K562 (cell line): ENCODE data around the gene TMEM87B. TPM values are rescaled to one million over a fixed set of nuclear protein-coding genes. Genes with fewer than 3 reads are reported as not detected.
A peak's percentile ranks its signal among the peaks of the same experiment; 100 is the strongest.

Source experiments
- ATF3 ChIP-seq, 2 experiments: fragments of 450-650 bp in 1 of 2; sonication (generic) in 1 of 2; formaldehyde crosslinking in 1 of 2; IDR thresholded peaks in 1 of 2; conservative IDR thresholded peaks in 1 of 2; 2 replicates each; pipeline versions ENCODE4 v1.6.1 to v1.8.1; 2016 to 2023; ENCODE audit warnings: mild to moderate bottlenecking in 2 of 2, moderate library complexity in 2 of 2, inconsistent platforms in 1 of 2, missing genetic modification reagents in 1 of 2
- C11orf30 ChIP-seq: fragments of 450-650 bp; IDR thresholded peaks from 2 replicates; pipeline ENCODE4 v1.6.1; 2016; ENCODE audit warnings: low read depth, mild to moderate bottlenecking
- ETV1 ChIP-seq: fragments of 450-650 bp; conservative IDR thresholded peaks from 2 replicates; pipeline ENCODE4 v1.6.1; 2016; ENCODE audit warnings: missing genetic modification characterization, control low read depth, low read depth, missing compliant biosample characterization
- ETV5 ChIP-seq: sonication (generic); formaldehyde crosslinking; IDR thresholded peaks from 2 replicates; pipeline ENCODE4 v1.4.0; 2020; ENCODE audit warnings: low read depth, mild to moderate bottlenecking, missing genetic modification reagents
- GTF2B ChIP-seq: IDR thresholded peaks from 2 replicates; pipeline ENCODE4 v1.6.1; 2011; ENCODE audit not compliant: insufficient read length; ENCODE audit errors: extremely low read depth
- JUND ChIP-seq, 2 experiments: IDR thresholded peaks; 2 replicates in 1 of 2; 3 replicates in 1 of 2; pipeline ENCODE4 v1.6.1; 2011; ENCODE audit warnings: borderline replicate concordance in 2 of 2, low read depth in 2 of 2, low read length in 2 of 2, improper control_type of control experiment in 1 of 2, missing biosample characterization in 1 of 2, missing genetic modification characterization in 1 of 2, missing genetic modification reagents in 1 of 2
- KDM1A ChIP-seq, 2 experiments: fragments of 450-650 bp; IDR thresholded peaks; 2 replicates each; pipeline ENCODE4 v1.6.1; 2016; ENCODE audit warnings: mild to moderate bottlenecking in 2 of 2
- KDM5B ChIP-seq: fragments of 200-600 bp; sonication (generic); IDR thresholded peaks from 2 replicates; pipeline ENCODE4 v1.6.1; 2012; ENCODE audit warnings: low read depth, mild to moderate bottlenecking, moderate library complexity, low read length, control low read depth, inconsistent platforms; ENCODE audit not compliant: insufficient replicate concordance
- MYNN ChIP-seq, 2 experiments: sonication (generic); formaldehyde crosslinking in 1 of 2; IDR thresholded peaks; 2 replicates each; pipeline versions ENCODE4 v1.5.0 to v1.6.1; 2016 to 2020; ENCODE audit warnings: antibody characterized with exemption in 1 of 2, missing genetic modification reagents in 1 of 2
- NBN ChIP-seq: fragments of 450-650 bp; IDR thresholded peaks from 2 replicates; pipeline ENCODE4 v1.6.1; 2016; ENCODE audit warnings: low read depth, mild to moderate bottlenecking
- NKRF ChIP-seq: fragments of 450-650 bp; IDR thresholded peaks from 2 replicates; pipeline ENCODE4 v1.6.1; 2016; ENCODE audit warnings: borderline replicate concordance
- POLR2G ChIP-seq: fragments of 200-400 bp; formaldehyde crosslinking; IDR thresholded peaks from 2 replicates; pipeline ENCODE4 v1.6.1; 2017; ENCODE audit warnings: low read depth, mild to moderate bottlenecking, antibody characterized with exemption, low read length, moderate library complexity
- RB1 ChIP-seq: fragments of 450-650 bp; IDR thresholded peaks from 2 replicates; pipeline ENCODE4 v1.6.1; 2017; ENCODE audit warnings: low read depth, mild to moderate bottlenecking
- RBM15 ChIP-seq: fragments of 200-400 bp; formaldehyde crosslinking; IDR thresholded peaks from 2 replicates; pipeline ENCODE4 v1.6.1; 2018; ENCODE audit warnings: mild to moderate bottlenecking, low read length, moderate library complexity; ENCODE audit not compliant: insufficient read depth
- SMC3 ChIP-seq: conservative IDR thresholded peaks from 2 replicates; pipeline ENCODE4 v1.6.1; 2011; ENCODE audit warnings: low read depth, low read length, improper control_type of control experiment; ENCODE audit not compliant: insufficient read depth
- TEAD2 ChIP-seq: fragments of 450-650 bp; IDR thresholded peaks from 2 replicates; pipeline ENCODE4 v1.6.1; 2016; ENCODE audit warnings: missing genetic modification characterization, control low read depth, missing compliant biosample characterization
- TRIM28 ChIP-seq: fragments of 450-650 bp; IDR thresholded peaks from 2 replicates; pipeline ENCODE4 v1.6.1; 2017
- ZBTB2 ChIP-seq: fragments of 450-650 bp; IDR thresholded peaks from 2 replicates; pipeline ENCODE4 v1.6.1; 2016; ENCODE audit warnings: antibody characterized with exemption
- ZBTB8A ChIP-seq: fragments of 450-650 bp; IDR thresholded peaks from 2 replicates; pipeline ENCODE4 v1.6.1; 2018; ENCODE audit warnings: mild to moderate bottlenecking, moderate library complexity; ENCODE audit not compliant: partially characterized antibody
- ZZZ3 ChIP-seq: fragments of 450-650 bp; IDR thresholded peaks from 2 replicates; pipeline ENCODE4 v1.6.1; 2016; ENCODE audit warnings: antibody characterized with exemption, mild to moderate bottlenecking, moderate library complexity
- polyA plus RNA-seq, 8 experiments: library from polyadenylated mRNA; depleted of rRNA in 4 of 8; stranded (reverse) in 5 of 8; unstranded in 3 of 8; fragments of >200 nt; fragmentation: Nextera tagmentation in 2 of 8; fragmentation: Illumina TruSeq in 1 of 8; extraction: Ambion mirVana in 2 of 8; extraction: Trizol in 1 of 8; gene quantifications; 2 replicates each; pipeline versions ENCODE4 v1.2.1 to v1.2.3, GENCODE V29; 2011 to 2014; ENCODE audit warnings: inconsistent platforms in 1 of 8, missing spikeins in 1 of 8
- total RNA-seq, 7 experiments: library from RNA; depleted of rRNA in 6 of 7; stranded (reverse); fragments of >200 nt in 6 of 7; fragmentation: Illumina TruSeq in 2 of 7; extraction: Trizol in 2 of 7; gene quantifications; 2 replicates each; pipeline versions ENCODE4 v1.2.1 to v1.2.3, GENCODE V29; 2011 to 2021; ENCODE audit warnings: low replicate concordance in 1 of 7

Gene TMEM87B
- total and polyA plus RNA-seq, 9 of the 15 experiments (the other 6 are each of a cell fraction or from before 2014, with no cell fraction given) = 3.7 to 17.1 (median 11.0) TPM

- TF ChIP-seq POLR2G = peak; percentile 41; the same call in 1 of the 2 replicates
- TF ChIP-seq RB1 = no peak
- peak in 1 of 2 experiments; percentile 36; a peak in 1 of 4 replicates for TF ChIP-seq KDM1A (IDR thresholded peaks at IDR 0.05)
- peak; percentile 95 for TF ChIP-seq JUND (IDR thresholded peaks at IDR 0.05; ENCODE audit: borderline replicate concordance, low read depth, low read length)
- TF ChIP-seq JUND (tag; IDR thresholded peaks at IDR 0.05; ENCODE audit: borderline replicate concordance, low read depth, low read length) = peak; percentile 88; the same call in 2 of the 3 replicates
- peak; percentile 94 for TF ChIP-seq ATF3 (IDR thresholded peaks at IDR 0.05)
- no peak; the same call in 1 of the 2 replicates for TF ChIP-seq ATF3 (CRISPR knock-in tag; conservative IDR thresholded peaks at IDR 0.05)
- TF ChIP-seq ZZZ3 = no peak
- TF ChIP-seq KDM5B = peak; percentile 25
- peak; percentile 88 for TF ChIP-seq ETV1 (tag)
- peak; percentile 15; the same call in 1 of the 2 replicates for TF ChIP-seq C11orf30
- peak; percentile 24; the same call in 1 of the 2 replicates for TF ChIP-seq TRIM28
- TF ChIP-seq ZBTB2 = 0 out of 2 replicates have a peak, but pooled peaks have one; percentile 24
- peak; percentile 50; the same call in 1 of the 2 replicates for TF ChIP-seq NBN
- peak; percentile 86 for TF ChIP-seq ETV5 (CRISPR knock-in tag)
- TF ChIP-seq GTF2B = no peak
- no peak for TF ChIP-seq RBM15
- TF ChIP-seq MYNN (IDR thresholded peaks at IDR 0.05) = no peak
- no peak for TF ChIP-seq MYNN (CRISPR knock-in tag; IDR thresholded peaks at IDR 0.05)
- TF ChIP-seq ZBTB8A = no peak
- TF ChIP-seq NKRF = peak; percentile 51; the same call in 1 of the 2 replicates
- no peak for TF ChIP-seq SMC3
- no peak for TF ChIP-seq TEAD2 (tag)
Measured at GRCh38 chr2:112055730-112056625, 909 bp downstream of the TMEM87B start (continued).
